Stimulated activated CD8-positive, alpha-beta memory T cell treated with anti-CD3 and anti-CD28 coated beads, Interleukin-15, amount 100 ng/mL, for 24 hours (primary cell): Measurements from ENCODE around the gene METTL25B.
A peak's percentile ranks its signal among the peaks of the same experiment; 100 is the strongest.

Experiments used
- DNase-seq: peaks from one replicate; pipeline ENCODE4 v3.0.0-alpha.2; 2020; ENCODE audit warnings: low read depth

The METTL25B gene

DNA sequence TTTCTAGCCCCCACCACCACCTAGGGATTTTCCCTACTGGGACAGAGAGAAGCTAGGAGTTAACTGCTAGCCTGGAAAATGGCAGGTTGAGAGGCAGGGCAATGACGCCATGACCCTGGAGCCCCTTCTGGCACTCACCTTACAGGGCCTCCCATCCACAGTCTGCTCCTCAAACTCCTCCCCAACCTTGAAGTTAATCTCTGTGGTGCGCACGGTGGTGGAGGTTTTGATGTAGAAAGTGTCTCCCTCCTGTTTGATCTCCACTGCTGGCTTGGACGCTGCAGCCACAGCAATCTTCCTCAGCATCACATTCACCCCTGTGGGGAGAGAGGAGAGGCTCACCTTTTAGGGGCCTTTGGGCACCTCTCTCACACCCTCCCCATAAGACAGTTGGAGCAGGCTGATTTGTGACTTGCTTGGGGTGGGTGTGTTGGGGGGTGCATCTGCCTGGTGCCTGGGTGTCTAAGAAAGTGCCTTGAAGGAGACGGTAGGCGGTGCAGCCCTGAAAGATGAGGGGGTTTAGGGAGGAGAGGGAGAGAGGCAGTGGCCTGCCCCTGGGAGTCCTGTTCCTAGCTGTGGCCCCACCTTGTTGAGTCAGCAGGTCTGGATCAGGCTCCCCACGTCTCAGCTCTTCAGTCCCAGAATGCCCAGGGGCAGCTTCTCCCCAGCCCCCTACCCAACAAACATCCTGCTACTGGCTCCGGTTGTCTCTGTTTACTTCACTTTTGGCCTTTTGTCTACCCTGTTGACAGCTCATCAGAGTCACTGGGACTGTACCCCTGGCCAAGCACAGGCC lies 27.3 kb upstream of the METTL25B start:
- DNase-seq = no peak

GRCh38 chr1:156703336-156703735 lies 24.9 kb upstream of the METTL25B start:
- DNase-seq = no peak

- DNase-seq = no peak
These were observed 24.5 kb upstream of the METTL25B start for GRCh38 chr1:156703741-156704140.

DNA sequence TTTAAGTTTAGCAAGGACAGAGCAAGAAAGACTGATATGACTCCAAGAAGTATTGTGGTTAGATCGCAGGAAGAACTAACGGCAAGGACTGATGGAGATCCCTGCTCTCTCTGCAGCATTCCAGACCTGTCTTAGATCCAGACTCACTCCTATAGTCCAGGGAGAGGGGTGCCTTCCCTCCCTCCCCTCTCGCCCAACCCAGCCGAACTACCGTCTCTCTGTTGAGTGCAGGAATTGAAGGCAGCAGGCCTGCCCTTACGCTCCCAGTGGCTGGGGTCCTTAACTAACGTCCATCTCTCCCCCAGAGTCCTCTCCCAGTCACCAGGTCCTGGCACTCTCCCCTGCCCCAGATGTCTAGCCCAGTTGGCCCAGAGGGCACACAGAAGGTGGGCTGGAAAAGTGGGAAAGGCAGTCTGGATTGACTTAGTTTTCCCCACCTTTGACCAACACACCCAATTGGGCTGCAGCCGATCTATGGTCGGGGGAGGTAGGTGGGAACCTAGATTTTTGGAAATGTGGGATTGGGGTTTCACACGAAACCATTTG lies 24.0 kb upstream of the METTL25B start:
- no peak for DNase-seq

DNA sequence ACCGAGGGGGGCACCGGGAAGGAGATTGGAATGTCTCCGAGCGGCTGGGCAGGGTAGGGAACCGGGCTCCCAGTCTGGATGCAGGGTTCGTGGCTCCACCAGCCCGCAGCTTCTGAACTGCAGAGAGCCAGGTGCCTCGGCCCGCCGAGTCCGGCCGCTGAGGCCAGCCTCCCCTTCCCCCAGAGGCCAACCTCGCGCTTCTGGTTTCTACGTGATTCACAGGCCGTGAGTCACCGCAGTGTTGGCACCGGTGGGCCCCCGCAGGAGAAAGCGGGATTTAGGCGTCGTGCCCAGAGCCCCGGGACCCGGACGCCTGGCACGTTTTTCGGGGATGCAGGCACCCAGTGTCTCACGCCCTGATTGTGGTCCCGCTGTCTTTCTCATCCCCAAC lies 23.3 kb upstream of the METTL25B start:
- DNase-seq = no peak

DNA sequence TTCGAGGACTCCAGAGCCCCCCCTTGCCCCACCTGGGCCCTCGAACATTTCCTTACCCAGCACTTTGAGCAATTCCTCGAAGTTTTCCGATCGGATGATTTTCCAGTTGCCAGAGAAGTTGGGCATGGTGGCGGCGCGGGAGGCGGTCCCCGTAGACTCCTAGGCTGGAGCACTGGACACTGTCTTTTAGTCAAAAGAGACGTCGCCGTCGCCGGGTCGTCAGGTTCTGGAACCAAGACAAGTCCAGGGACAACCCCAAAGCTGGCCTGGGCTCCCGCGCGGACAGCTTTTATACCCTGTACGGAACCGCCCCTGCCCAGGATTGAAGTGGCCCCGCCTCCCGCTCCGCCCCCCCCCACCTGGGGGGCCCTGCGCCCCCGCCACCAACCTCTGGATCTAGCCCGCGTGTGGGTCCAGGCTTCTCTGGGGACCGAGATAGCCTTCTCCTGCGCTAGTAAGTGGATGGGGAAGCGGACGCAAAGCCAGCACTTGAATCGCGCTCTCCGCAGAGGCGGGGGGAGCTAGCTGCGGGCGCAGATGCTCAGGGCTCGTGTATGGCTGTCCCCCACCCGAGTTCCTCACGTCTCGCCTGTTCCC lies 22.9 kb upstream of the METTL25B start, which contains the start of gene CRABP2:
Gene CRABP2 (minus strand): TSS at position 263 of the 597 bp plus-strand sequence. CDS start 137 bp downstream, at position 126.
- DNase-seq = no peak

DNA sequence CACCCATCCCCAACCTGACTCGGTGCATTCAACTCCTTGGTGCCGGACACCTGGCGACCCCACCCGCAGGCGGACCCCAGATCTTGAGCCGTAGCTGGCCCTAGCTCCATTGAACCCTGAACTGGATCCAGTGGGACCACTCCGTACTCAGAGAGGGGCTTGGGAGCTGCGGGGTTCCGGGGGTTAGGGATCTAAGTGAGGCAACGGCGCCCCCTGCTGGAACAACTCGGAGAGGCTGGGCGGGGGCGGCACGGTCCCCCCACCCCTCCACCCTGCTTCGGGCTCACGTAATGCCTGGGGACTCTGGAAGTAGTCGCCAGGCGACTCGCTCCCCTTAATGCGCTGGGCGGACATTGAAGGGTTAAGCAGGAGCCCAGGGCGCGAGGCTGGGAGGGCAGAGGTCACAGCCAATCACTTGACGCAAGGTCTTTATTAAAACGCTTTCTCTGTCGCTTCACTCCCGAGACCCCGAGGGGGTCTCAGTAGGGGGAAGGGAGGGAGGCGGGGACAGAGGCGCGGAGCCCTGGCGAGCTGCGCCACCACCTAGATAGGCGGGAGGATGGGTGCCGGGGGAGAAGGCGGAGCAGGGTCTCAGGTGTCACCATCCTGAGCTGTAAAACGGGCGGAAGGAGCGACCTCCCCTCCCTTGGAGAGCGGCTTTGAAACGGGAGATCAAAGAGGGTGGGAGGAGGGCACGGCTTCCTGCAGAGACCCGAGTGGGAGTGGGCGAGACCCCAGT lies 22.2 kb upstream of the METTL25B start:
- DNase-seq = peak; percentile 57

- no peak for DNase-seq
These were observed 21.4 kb upstream of the METTL25B start for GRCh38 chr1:156706657-156707416.

- DNase-seq = no peak
These were observed 20.7 kb upstream of the METTL25B start for GRCh38 chr1:156707417-156708217.

- no peak for DNase-seq
These were observed 20.0 kb upstream of the METTL25B start for GRCh38 chr1:156708218-156708661.

- DNase-seq = no peak
These were observed 19.2 kb upstream of the METTL25B start for GRCh38 chr1:156709031-156709430.

GRCh38 chr1:156709757-156710489 lies 18.3 kb upstream of the METTL25B start:
- no peak for DNase-seq

- no peak for DNase-seq
These were observed 17.1 kb upstream of the METTL25B start for GRCh38 chr1:156711011-156711817.

DNA sequence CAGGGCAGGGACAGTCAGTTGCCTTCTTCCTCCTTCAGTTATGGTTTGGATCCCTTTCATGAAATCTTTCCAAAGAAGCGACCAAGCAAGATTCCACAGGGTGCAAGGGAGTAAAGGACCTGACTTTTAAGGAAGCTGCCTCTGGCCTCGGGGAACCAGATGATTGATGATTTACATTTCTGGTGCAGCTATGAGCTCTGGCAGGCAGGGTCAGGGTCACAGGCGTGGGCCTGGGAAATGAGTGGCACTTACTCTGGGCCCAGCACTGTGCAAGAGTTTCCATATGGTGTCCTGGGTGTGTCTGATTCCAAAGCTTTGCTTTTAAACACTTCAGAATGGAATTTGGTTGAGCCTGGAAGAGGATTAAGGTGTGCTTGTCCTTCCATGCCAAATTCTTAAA lies 15.6 kb upstream of the METTL25B start:
- DNase-seq = no peak

DNA sequence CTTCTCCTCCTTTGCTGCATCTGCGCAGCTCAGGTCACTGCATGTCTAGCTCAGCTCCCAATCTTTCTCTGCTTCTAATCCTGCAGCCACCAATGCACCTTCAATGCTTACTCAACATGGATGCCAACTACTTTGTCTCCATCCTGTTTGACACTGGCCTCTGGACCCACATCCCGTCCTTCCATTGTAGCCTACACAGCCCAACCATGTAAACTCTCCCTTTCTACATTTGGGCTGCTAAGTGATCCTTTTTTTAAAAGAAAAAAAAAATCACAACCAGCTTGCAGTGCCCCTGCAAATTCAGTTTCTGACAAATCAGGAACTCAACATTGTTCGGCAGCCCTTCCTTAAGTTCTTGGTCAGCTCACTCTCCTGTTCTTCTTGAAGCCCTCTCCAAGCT lies 13.4 kb upstream of the METTL25B start:
- DNase-seq = no peak

- no peak for DNase-seq
These were observed 10.9 kb upstream of the METTL25B start for GRCh38 chr1:156717351-156717750.

DNA sequence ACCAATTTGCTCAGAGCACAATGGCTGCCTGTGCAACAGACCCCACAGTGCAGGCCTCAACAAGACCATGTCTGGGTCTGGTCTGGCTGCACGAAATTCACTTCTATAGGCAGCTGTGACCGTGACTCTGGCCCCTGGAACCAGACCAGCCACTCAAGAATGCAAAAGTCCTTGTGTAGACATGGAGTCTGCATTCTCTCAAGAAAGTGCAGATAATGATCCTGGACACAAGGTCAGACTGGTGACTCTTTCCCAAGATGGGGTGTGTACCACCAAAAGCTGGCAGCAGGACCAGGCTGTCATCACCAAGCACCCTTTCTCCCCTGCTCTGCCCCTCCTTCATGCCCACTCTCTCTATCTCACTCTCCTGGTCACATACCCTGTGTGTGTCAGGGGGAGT lies 7.1 kb upstream of the METTL25B start:
- no peak for DNase-seq

DNA sequence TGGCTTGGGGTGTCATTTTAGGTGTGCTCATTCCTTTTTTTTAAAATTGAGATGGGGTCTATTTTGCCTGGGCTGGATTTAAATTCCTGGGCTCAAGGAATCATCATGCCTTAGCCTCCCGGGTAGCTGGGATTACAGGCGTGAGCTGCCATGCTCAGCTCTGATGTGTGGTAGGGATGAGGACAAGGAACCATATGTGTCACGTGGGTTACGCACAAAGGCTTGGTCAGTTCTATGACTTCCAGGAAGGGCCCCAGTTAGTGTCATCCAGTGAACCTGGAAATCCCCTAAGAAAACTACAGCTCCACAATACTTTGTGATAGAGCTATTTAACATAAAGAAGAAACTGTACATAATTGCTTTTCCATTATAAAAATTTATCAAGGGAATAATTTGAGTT lies 6.7 kb upstream of the METTL25B start:
- DNase-seq = no peak

DNA sequence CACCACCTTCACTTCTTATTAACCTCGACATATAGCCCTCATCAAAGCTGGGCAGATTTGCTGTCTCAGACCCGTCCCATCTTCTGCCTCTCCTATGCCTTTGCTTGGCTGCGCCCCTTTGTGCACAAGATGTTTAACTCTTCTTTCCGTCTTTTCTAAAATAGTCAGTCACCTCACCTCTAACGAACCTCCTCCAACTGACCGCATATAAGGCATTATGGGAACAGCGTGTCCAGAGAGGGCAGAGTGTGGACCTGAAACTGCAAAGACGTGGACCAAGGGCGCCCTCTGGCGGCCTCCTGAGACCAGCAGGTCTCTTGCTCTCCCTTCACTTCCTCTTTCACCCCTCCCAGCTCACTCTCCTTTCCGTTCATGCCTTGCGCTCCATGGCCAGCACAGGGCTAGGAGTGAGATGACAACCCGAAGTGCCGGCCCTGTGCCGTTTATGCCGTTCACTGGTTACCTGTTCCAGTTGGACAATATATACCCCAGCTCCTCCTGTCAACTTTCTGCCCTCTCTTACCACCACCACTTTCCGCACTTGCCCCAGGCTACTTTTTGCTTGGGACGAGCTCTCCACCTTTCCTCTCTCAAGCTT lies 2.5 kb upstream of the METTL25B start:
- peak; percentile 62 for DNase-seq
